Measurements from ENCODE around the gene ALKBH7. TPM values are rescaled to one million over a fixed set of nuclear protein-coding genes. Genes with fewer than 3 reads are reported as not detected.

Gene ALKBH7
- total and polyA plus RNA-seq, 2 of the 13 experiments (the other 11 are each of a cell fraction or from before 2014, with no cell fraction given): 29.6 to 45.9 TPM

- no peak for TF ChIP-seq PREB (CRISPR knock-in tag; IDR thresholded peaks at IDR 0.05)
- TF ChIP-seq PLRG1 (conservative IDR thresholded peaks at IDR 0.05): no peak
- TF ChIP-seq AHR (CRISPR knock-in tag; IDR thresholded peaks at IDR 0.05): no peak
- TF ChIP-seq CCDC6 (CRISPR knock-in tag; IDR thresholded peaks at IDR 0.05): no peak
- TF ChIP-seq AHDC1 (CRISPR knock-in tag; IDR thresholded peaks at IDR 0.05; ENCODE audit: borderline replicate concordance): no peak
- no peak for TF ChIP-seq SOX5 (CRISPR knock-in tag; IDR thresholded peaks at IDR 0.05; ENCODE audit: borderline replicate concordance)
- TF ChIP-seq KLF9 (CRISPR knock-in tag; IDR thresholded peaks at IDR 0.05; ENCODE audit: low read depth): no peak
Measured at GRCh38 chr19:6394831-6395230, 22.2 kb downstream of the ALKBH7 start (continued).

GRCh38 chr19:6396305-6396704 is 23.7 kb downstream of the ALKBH7 start:
- no peaks in the 10 kb centered on the region; a peak in 1 of 5 replicates for H3K27me3 ChIP-seq (ENCODE audit: control insufficient read depth in 1 of 2, insufficient read depth in 2 of 2, low read length in 2 of 2)
- TF ChIP-seq HDAC6 (IDR thresholded peaks at IDR 0.05; ENCODE audit: low read depth, low read length): no peak
- no peak for TF ChIP-seq ARID2 (CRISPR knock-in tag; IDR thresholded peaks at IDR 0.05; ENCODE audit: borderline replicate concordance)
- no peak for TF ChIP-seq ZBTB26 (CRISPR knock-in tag; IDR thresholded peaks at IDR 0.05; ENCODE audit: borderline replicate concordance)
- no peak for TF ChIP-seq FOXO4 (CRISPR knock-in tag; conservative IDR thresholded peaks at IDR 0.05)
- TF ChIP-seq ATF7 (IDR thresholded peaks at IDR 0.05): no peak
- TF ChIP-seq ATF7 (CRISPR knock-in tag; IDR thresholded peaks at IDR 0.05): no peak
- TF ChIP-seq ZNF430 (CRISPR knock-in tag; IDR thresholded peaks at IDR 0.05): no peak
- TF ChIP-seq SOX5 (CRISPR knock-in tag; IDR thresholded peaks at IDR 0.05; ENCODE audit: borderline replicate concordance): no peak
- TF ChIP-seq ZNF234 (CRISPR knock-in tag; conservative IDR thresholded peaks at IDR 0.05): no peak
- TF ChIP-seq ISX (CRISPR knock-in tag; conservative IDR thresholded peaks at IDR 0.05): no peak

More at GRCh38 chr19:6396305-6396704, 23.7 kb downstream of the ALKBH7 start:
- H3K27ac ChIP-seq (ENCODE audit: extremely low read length, insufficient read depth, low read length): no peak overlapping the region
- FAIRE-seq (no peak), ATAC-seq (no peak), DNase-seq (ENCODE audit: low spot score) (no peak)
- H3K9ac ChIP-seq (ENCODE audit: insufficient read depth, low read depth, low read length): no peak overlapping the region
- intact Hi-C loops (cut with micrococcal nuclease; ENCODE audit: unreplicated experiment): no loop called here
- no peak overlapping the region for H2AFZ ChIP-seq (ENCODE audit: low read length)
- H3K9me3 ChIP-seq (ENCODE audit: low read length): no peaks in the 10 kb centered on the region
- CTCF ChIA-PET (ENCODE audit: low intra/inter-chr PET ratio, low total read pairs): no interaction called here
- H3K36me3 ChIP-seq (replicated peaks in 1 of 2; ENCODE audit: control insufficient read depth in 1 of 2, insufficient read depth in 2 of 2, low read length in 2 of 2): no peaks in the 10 kb centered on the region
- H4K20me1 ChIP-seq (ENCODE audit: insufficient read depth, low read length): no peaks in the 10 kb centered on the region
- H3K4me2 ChIP-seq (ENCODE audit: low read depth, low read length): no peak overlapping the region
- H3K4me3 ChIP-seq (replicated peaks in 1 of 3; ENCODE audit: insufficient read depth in 1 of 3, low read depth in 2 of 3, low read length in 3 of 3): no peak overlapping the region
- in situ Hi-C loops (cut with HindIII; ENCODE audit: extremely low pct_ligation_motif_present, low pct_unique_long_range_greater_than_20kb): no loop called here
- H3K4me1 ChIP-seq (ENCODE audit: insufficient read depth, low read length): peaks cover 18% of the 10 kb centered on the region
- H3K79me2 ChIP-seq (ENCODE audit: insufficient read depth, low read length): peaks cover 14% of the 10 kb centered on the region
- POLR2A ChIA-PET: interaction anchor here (0.8 kb wide), 1 partner anchor 29 kb away, joined by 5 read pairs; the partner anchor contains the start of gene KHSRP
- WGBS (ENCODE audit: low lambda C conversion rate): 87% methylated on average over 9 of the region's 12 CpGs
- BruUV-seq (replicated peaks): no TSS peak
